GM06990 (cell line): ENCODE measurements around the gene PSMA6.
"Not testable (repeated sequence)": the region's sequence is repeated elsewhere in the genome, so short reads cannot be mapped to it uniquely, and the experiment has no call there.

Source experiments
- DNase-seq: peaks from one replicate; pipeline ENCODE4 v3.0.0-alpha.2; 2011; ENCODE audit not compliant: insufficient read length; ENCODE audit errors: extremely low read depth
- H3K27me3 ChIP-seq: replicated peaks from 2 replicates; pipeline ENCODE4 v1.6.0; 2011; ENCODE audit warnings: low read length; ENCODE audit not compliant: control insufficient read depth, insufficient read depth
- H3K36me3 ChIP-seq: 2 replicates; pipeline ENCODE4 v1.5.1; 2011; ENCODE audit warnings: low read length; ENCODE audit not compliant: control insufficient read depth, insufficient read depth
- H3K4me3 ChIP-seq: replicated peaks from 2 replicates; pipeline ENCODE4 v1.5.1; 2011; ENCODE audit warnings: low read depth, mild to moderate bottlenecking, control low read depth, low read length
- TF ChIP-seq, protein P1 (sequence below): IDR thresholded peaks from 2 replicates; pipeline ENCODE4 v1.5.1; 2011; ENCODE audit warnings: low read length, control low read depth, mild to moderate bottlenecking, inconsistent platforms; ENCODE audit not compliant: insufficient read depth, poor library complexity, severe bottlenecking

PSMA6 gene

DNA sequence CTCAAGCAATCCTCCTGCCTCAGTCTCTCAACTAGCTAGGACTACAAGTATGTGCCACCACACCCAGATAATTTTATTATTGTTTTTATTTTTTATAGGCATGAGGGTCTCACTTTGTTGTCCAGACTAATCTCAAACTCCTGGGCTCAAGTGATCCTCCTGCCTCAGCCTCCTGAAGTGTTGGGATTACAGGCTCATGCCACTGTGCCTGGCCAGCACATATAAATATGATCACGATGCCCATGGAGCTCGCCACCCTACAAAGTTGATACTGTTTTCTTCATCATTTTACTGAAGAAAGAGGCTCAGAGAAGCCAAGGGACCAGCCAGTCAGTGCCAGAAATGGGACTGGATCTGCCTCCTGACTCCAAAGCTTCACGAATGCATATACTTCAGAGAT lies 59.3 kb downstream of the PSMA6 start:
- Histone ChIP-seq H3K36me3 (no peaks in the 10 kb centered on the region), H3K4me3 (no peak overlapping the region), H3K27me3 (no peaks in the 10 kb centered on the region)
- DNase-seq = no peak
- TF ChIP-seq, protein P1, sequence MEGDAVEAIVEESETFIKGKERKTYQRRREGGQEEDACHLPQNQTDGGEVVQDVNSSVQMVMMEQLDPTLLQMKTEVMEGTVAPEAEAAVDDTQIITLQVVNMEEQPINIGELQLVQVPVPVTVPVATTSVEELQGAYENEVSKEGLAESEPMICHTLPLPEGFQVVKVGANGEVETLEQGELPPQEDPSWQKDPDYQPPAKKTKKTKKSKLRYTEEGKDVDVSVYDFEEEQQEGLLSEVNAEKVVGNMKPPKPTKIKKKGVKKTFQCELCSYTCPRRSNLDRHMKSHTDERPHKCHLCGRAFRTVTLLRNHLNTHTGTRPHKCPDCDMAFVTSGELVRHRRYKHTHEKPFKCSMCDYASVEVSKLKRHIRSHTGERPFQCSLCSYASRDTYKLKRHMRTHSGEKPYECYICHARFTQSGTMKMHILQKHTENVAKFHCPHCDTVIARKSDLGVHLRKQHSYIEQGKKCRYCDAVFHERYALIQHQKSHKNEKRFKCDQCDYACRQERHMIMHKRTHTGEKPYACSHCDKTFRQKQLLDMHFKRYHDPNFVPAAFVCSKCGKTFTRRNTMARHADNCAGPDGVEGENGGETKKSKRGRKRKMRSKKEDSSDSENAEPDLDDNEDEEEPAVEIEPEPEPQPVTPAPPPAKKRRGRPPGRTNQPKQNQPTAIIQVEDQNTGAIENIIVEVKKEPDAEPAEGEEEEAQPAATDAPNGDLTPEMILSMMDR = no peak

DNA sequence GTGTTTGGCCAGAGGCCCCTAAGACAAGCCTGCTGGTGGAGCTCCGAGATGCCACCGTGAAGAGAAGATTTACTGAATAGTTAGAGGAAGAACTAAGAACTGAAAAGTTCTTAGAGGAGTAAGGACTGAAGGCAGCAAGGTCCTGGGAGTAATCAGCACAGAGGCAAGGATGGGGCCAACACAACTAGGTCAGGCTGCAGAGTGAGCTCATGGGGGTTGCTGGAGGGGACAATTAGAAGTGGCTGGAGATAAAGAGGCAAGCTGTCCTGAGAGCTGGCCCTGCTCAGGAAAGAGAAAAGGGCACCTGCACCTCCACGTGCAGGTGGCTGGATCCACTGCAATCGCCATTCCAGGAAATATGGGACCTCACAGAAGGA lies 59.7 kb downstream of the PSMA6 start:
- TF ChIP-seq, protein P1 = no peak
- H3K4me3 ChIP-seq = no peak overlapping the region
- no peak for DNase-seq

DNA sequence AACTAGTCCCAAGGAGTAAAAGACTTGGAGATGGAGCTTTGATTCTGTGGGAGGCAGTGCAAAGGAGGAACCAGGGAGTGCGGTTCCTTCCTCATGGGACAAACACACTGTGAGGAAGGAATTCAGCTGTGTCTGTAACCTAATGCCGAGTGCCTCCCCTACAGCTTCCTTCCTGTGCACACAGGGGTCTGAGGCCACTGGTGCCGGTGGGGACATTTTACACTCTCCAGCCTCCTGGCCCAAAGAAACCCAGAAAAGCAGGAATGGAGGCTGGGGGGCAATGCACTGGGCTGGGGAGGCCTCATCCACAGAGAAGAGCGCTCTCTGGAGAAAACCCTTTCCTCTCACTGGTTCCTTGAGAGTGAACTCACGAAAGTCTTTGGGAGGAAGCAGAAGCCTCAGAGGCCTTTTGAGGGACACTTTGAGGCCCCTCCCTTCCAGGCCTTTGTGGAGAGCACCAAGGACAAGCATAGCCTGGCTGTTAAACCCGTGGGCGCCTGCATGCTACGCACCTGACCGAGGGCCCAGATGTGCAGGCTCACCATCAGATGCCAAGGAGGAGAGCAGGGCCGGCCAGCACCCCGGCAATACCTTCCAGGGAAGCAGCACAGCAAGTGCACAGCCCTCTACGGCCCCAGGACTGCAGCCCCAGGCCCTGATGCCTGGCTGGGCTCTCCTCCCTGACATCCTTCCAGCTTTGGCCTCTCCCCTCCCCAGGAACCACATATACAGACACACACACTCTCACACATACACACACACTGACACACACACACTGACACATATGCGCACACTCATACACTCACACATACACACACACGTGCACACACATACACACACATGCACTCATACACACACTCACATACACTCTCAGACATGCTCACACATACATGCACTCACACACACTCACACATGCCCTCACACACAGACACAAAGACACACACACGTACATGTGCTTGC lies 60.4 kb downstream of the PSMA6 start:
- TF ChIP-seq, protein P1 = no peak
- Histone ChIP-seq H3K27me3 (no peaks in the 10 kb centered on the region), H3K36me3 (no peaks in the 10 kb centered on the region), H3K4me3 (no peak overlapping the region)
- DNase-seq = no peak

More for the DNA sequence above, 59.7 kb downstream of the PSMA6 start:
- H3K27me3 ChIP-seq = no peaks in the 10 kb centered on the region
- no peaks in the 10 kb centered on the region for H3K36me3 ChIP-seq

DNA sequence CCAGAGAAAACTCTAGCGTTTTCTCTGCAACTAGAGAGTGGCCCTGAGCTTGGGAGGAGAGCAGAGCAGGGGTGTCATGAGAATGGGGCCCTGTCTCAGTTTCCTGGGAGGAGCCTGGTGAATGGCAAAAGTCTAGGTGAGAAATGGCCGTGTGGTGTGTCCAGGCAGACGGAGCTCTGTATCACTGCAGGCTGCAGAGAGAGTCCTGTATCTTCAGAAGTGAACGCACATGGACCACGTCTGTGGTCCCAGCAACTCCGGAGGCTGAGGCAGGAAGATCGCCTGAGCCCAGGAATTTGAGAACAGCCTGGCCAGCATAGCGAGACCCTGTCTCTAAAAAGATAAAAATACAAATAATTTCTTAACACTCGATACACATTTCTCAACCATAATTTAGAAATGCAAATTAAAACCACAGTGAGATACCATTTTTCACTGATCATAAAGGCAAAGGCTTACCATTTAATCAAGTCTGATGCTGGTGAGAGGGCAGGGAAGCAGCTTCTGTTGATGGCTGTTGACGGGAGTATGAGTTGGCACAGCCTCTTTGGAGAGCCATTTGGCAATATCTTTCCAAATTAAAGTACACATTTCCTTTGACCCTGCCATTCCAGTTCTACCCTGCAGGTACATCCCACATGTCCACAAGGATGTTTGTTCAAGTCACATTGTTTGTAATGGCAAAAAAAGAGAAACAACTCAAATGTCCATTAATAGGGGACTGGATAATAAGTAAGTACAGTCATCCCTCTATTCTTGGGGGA lies 61.4 kb downstream of the PSMA6 start:
- DNase-seq = no peak

DNA sequence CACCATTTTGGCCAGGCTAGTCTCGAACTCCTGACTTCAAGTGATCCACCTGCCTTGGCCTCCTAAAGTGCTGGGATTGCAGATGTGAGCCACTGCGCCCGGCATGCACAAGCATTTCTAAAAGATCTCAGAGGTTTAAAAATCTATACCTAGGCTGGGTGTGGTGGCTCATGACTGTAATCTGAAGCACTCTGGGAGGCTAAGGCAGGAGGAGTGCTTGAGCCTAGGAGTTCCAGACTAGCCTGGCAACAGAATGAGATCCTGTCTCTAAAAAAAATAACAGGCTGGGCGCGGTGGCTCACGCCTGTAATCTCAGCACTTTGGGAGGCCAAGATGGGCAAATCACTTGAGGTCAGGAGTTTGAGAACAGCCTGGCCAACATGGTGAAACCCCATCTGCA lies 63.1 kb downstream of the PSMA6 start:
- H3K4me3 ChIP-seq, H3K36me3 ChIP-seq, DNase-seq, H3K27me3 ChIP-seq: not testable (repeated sequence)

More for the DNA sequence above, 61.4 kb downstream of the PSMA6 start:
- Histone ChIP-seq H3K36me3 (no peaks in the 10 kb centered on the region), H3K4me3 (no peak overlapping the region), H3K27me3 (no peaks in the 10 kb centered on the region)
- TF ChIP-seq, protein P1 = no peak
